Glomerular visceral epithelial cell (primary cell): ENCODE measurements around the gene ZBED6.
"Not testable (repeated sequence)": the region's sequence is repeated elsewhere in the genome, so short reads cannot be mapped to it uniquely, and the experiment has no call there.

ENCODE experiments used
- DNase-seq: peaks from one replicate; pipeline ENCODE4 v3.0.0-alpha.2; 2016; ENCODE audit errors: extremely low spot score

Gene ZBED6, protein sequence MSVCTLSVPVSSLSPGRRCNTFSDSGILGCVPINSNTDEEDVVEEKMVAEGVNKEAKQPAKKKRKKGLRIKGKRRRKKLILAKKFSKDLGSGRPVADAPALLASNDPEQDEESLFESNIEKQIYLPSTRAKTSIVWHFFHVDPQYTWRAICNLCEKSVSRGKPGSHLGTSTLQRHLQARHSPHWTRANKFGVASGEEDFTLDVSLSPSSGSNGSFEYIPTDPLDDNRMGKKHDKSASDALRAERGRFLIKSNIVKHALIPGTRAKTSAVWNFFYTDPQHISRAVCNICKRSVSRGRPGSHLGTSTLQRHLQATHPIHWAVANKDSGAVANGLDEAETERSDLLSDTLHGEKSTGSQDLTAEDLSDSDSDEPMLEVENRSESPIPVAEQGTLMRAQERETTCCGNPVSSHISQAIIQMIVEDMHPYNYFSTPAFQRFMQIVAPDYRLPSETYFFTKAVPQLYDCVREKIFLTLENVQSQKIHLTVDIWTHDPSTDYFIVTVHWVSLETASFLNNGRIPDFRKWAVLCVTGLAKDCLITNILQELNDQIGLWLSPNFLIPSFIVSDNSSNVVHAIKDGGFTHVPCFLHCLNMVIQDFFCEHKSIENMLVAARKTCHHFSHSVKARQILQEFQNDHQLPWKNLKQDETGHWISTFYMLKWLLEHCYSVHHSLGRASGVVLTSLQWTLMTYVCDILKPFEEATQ (N-terminal part only)

DNA sequence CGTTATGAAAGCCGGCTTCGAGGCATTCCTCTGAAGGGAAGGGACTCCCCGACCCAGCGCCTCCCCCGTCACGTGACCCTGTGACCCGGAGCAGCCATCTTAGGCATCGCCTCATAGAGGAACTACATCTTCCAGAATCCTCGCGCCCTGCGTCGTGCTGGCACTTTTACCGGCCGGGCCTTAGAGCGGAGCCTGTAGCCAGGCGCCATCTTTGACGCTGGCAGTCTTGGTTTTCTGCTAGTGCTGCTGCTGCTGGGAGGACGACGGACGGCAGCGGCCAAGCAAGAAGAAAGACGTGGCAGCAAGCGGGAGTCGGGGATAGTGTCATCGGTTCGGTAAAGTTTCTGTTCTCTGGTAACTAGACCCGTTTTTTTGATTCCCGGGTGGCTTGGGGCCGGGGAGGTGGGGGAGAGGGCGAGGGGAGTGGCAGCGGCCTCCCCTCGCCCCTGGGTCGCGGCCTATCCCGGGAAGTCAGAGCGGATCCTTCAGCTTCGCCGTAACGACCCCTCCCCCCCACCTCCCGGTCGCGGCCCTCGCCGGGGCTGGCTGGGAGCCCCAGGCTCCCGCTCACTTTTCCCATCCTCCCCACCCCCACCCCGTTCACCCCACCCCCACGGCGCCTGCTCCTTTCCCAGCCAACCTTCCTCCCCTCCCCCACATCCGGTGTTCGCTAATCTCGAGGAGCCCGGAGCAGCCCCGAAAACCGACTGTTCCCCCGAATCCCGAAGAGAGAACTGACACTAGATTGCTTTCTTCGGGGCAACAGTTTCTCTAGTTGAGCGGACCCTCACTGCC is at the start of gene ZBED6, which contains the start of gene ZC3H11A:
ZBED6 (plus strand) TSS at position 183 of the 795 bp plus-strand sequence. CDS start 1,900 bp downstream, outside the sequence.
ZC3H11A (plus strand) TSS at position 183 of the 795 bp plus-strand sequence. CDS start 21,448 bp downstream, outside the sequence.
- DNase-seq, result peak; percentile 98

DNA sequence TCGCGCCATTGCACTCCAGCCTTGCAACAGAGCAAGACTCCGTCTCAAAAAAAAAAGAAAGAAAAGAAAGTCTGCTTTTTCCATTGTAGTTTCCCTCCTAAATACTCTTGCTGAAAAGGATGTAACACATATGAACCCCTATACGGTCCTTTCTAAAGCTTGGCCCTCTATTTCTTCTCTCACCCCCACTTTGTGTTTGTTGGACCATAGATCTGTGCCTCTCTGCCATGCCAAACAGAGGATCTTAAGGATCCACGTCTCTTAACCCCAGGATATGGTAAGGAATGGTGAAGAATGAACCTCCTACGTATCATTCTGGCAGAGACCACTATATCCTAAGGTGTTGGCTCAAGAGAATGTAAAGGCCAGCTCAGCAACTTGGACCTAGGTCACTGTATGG is 49.1 kb upstream of the ZBED6 start:
- no peak for DNase-seq

DNA sequence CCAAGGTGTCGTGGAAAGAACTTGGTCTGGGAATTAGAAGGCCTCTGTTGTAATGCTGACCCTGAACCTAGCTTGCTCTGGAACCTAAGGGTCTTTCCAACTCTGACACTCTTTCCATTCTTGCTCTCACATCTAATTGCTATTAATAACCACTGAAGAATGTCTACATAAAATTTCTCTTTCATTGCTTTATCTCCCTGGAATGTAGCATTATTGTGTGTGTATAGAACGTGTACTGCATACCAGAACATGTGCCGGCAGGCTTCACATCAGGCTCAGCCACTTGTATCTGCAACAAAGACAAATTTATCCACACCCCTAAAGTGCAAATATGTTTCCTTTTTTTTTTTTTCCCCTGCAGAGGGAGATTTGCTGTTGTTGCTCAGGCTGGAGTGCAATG is 44.4 kb upstream of the ZBED6 start:
- peak; percentile 11 for DNase-seq

DNA sequence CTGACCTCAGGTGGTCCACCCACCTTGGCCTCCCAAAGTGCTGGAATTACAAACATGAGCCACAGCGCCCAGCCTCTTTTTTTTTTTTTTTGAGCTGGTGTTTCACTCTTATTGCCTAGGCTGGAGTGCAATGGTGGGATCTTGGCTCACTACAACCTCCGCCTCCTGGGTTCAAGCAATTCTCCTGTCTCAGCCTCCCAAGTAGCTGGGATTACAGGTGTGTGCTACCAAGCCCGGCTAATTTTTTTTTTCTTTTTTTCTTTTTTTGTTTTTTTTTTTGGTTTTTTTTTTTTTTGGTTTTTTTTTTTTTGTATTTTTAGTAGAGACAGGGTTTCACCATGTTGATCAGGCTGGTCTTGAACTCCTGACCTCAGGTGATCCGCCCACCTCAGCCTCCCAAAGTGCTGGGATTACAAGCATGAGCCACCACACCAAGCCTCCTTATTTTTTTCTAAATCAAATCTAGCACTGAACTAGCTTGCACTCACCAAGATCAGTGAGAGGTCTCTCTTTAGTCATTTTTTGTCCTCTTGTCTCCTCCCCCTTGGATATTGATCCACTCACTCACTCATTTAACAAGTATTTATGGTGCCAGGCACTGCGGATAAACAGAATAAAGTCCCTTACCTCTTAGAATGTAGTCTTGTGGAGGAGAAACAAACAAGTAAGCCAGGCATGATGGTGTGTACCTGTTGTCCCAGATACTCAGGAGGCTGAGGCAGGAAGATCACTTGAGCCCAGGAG is 43.6 kb upstream of the ZBED6 start:
- DNase-seq, result not testable (repeated sequence)

DNA sequence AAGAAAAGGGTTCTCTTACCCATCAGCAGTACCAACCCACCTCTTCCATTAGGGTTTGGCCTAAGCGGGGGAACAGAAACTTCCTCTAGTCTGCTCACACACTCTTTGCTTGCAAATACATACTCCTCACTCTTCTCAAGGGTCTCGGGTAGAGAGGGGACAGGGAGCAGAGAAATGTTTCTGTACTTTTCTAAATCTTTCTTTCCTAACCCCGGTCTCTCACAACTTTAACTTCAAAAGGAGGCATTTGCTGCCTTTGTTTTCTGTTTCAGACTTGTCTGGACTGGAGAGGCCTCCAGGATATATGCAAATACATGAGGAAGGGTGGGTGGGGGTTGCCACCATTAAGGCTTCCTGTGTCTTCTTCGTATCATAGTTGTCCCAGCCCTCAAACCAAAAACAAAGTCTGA is 41.0 kb upstream of the ZBED6 start:
- no peak for DNase-seq

DNA sequence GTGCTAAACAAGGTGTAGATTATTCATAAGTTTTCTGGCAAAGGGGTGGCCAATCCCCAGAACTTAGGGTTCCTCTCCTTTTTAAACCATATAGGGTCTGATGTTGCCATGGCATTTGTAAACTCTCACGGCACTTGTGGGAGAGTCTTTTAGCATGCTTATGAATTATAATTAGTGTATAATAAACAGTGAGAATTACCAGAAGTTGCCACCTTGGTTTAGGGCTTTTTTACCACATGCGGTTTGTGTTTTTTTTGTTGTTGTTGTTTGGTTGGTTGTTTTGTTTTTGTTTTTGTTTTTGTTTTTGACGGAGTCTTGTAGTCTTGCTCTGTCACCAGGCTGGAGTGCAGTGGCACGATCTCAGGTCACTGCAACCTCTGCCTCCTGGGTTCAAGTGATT is 39.4 kb upstream of the ZBED6 start:
- no peak for DNase-seq

DNA sequence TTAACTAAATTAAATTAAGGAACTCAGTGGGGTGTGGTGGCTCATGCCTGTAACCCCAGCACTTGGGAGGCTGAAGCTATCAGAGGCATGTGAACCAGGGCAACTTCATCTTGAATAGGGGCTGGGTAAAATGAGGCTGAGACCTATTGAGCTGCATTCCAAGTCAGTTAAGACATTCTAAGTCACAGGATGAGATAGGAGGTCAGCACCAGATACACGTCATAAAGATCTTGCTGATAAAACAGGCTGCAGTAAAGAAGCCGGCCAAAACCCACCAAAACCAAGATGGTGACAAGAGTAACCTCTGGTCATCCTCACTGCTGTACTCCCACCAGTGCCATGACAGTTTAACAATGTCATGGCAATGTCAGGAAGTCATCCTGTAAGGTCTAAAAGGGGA is 36.7 kb upstream of the ZBED6 start:
- not testable (repeated sequence) for DNase-seq

DNA sequence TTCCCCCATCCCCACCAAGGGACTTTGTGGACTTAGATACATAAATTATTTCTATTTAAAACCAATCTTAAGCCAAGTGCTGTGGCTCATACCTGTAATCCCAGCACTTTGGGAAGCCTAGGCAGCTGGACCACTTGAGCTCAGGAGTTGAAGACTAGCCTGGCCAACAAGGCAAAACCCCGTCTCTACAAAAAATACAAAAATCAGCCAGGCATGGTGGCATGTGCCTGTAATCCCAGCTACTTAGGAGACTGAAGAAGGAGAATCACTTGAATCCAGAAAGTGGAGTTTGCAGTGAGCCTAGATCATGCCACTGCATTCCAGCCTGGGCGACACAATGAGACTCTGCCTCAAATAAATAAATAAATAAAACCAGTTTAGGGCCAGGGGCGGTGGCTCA is 34.9 kb upstream of the ZBED6 start:
- no peak for DNase-seq

DNA sequence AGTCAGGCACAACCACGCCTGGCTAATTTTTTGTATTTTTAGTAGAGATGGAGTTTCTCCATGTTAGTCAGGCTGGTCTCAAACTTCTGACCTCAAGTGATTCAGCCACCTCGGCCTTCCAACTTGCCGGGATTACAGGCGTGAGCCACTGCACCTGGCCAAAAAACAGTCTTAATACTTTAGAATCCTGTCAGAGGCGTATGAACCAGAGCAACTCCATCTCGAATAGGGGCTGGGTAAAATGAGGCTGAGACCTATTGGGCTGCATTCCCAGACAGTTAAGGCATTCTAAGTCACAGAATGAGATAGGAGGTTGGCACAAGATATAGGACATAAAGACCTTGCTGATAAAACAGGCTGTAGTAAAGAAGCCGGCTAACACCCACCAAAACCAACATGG is 33.5 kb upstream of the ZBED6 start:
- DNase-seq, result not testable (repeated sequence)

DNA sequence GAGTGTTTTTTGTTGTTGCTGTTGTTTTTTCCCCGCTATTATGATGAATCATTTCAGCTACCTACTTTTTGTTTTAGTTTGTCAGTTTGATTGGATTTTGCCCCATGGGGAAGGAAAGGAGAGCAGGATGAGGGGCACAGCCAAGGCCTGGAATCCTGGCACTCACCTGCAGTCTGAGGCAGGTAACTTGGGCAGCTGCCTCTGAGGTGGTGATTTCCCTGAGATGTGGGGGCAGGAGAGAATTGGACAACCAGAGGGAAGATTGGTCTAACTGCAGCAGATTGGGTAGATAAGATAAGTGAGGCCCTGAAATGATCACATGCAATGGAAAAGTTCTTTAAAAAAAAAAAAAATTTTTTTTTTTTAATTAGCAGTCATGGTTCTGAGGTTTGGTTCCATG is 31.9 kb upstream of the ZBED6 start:
- no peak for DNase-seq

DNA sequence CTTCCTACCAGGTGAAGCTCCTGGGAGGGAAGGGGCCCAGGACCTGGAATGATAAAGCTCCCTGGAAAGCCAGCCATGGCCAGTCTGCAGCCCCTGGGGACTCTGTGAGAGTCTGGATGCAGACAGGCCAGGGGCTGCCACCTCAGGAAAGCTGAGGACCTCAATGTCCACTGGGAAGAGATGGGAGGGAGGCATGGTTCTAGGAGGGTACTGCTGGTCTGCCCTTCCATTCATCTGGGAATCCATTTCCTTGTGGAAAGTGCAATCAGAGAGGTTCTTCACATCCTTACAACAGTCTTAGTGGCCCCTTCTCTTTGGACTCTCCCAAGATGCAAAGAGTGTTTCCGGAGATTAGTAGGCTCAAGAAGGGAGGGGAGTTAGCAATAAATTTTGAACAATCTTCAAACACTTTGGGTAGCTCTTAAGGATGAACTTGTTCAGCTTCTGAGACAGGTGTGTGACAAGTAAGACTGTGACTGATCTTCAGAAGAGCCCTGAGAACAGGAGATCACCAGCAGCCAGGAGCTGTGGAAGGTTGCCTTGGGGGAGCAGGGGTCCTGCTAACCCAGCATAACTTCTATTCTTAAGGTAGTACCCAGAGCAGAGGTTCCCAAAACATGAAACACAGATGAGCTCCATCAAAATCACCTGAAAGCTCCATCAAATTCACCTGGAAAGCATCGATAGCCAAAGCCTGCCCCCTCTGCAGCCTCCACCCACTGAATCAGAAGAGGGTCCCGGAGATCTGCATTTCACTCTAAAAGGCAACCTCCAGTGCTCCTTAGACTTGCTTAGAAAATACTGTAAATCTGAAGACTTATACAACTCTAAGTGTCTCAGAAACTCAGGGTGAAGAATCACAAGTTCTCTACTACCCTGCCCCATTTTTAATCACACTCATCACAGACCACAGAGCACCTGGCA is 31.1 kb upstream of the ZBED6 start:
- DNase-seq, result no peak

DNA sequence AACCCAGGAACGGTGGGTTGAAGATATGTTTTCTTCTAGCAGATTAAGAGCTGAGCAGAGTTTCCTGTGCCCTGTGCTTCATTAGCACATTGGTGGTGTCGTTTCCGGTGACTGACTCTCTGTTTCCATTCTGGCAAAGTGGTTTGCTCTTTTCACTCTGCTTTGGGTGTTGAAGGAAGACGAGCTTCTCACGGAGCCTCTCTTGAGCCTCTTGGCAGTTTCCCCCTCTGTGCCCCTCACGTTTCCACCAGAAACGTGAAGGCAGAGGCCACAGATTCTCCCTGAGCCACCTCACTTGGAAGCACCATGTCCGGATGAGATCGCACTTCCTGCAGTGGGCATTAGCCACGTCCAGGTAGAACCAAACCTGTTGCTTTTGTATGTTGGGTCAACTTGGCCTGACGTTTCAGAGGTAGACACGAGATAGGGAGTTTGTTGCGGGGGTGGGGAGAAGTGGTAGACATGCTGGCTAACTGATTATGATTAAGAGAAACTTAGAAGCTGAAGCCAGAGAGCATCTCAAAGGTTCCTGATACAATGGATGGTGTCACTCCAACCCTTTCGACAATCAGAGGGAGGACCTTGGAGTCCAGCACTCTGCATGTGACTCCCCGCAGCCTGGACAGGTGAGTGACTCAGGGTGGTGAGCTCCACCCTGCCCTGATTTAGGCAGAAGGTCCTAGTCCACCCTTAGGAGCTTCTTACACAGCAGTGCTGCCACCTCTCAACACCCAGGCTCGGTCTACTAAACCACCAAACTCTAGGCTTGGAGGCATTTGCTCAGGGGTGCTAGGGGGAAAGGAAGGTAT is 30.2 kb upstream of the ZBED6 start, which contains the start of gene LAX1:
LAX1 (plus strand) TSS at position 155 of the 809 bp plus-strand sequence; CDS start at position 538, 383 bp downstream.
- no peak for DNase-seq

DNA sequence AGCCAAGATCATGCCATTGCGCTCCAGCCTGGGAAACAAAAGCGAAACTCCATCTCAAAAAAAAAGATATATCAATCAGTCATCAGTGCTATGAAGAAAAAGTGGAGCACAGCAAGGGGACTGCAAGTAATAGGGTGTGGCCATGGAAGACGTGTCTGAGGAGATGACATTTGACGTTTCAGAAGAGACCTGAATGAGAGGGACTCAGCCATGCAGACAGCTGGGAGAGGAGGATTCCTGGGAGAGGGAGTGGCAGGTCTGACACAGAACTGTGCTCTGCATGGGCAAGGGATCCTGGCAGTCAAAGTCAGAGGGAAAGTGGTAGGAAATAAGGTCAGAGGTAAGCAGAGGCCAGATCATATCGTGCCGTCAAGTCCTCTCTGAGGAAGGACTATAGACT is 27.2 kb upstream of the ZBED6 start:
- DNase-seq, result no peak

DNA sequence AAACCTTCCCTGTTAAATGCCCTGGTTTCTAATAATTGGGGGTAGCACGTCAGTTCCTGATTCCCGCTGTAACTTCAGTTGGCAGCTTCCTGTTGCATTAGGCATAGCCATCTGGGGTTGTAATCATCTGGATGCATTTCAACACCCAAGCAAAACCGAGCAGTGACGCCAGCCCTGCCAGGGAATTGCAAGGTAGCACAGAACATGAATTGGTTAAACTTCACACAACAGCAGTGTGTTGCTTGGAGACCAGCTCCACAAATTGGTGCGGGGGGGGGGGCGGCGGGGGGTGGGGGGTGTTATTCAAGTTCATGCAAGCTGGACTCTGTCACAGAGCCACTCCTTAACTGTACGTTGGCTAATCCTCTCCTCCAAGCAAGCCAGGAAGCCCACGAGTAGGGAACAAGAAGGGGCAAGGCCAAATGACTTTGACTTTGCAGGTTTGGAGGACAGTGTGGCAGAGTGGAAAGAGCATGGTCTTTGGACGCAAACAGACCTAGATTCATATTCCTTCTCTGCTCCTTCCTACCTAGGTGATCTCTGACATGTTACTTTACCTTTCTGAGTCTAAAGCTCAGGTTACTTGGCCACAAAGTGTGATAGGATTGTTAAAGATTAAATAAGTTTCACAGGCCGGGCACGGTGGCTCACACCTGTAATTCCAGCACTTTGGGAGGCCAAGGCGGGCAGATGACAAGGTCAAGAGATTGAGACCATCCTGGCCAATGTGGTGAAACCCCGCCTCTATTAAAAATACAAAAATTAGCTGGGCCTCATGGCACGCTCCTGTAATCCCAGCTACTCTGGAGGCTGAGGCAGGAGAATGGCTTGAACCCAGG is 25.7 kb upstream of the ZBED6 start:
- DNase-seq, result peak; percentile 82

DNA sequence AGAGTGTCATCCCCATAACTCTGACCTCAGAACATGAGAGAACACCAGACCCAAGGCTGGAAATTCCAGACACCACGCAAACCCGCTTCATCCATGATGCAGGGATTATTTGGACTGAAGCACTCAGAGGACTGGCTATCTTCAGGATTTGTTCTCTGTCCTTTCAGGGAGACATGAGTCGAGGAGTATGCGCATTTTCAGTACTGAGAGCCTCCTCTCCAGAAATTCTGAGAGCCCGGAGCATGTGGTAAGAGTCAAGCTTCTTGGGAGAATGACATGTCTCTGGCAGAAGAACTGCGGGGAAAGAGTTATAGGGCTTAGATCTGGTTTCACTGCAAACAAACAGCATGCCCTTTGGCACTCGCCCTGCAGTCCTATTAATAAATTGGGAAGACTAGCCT is 23.5 kb upstream of the ZBED6 start:
- DNase-seq, result no peak

DNA sequence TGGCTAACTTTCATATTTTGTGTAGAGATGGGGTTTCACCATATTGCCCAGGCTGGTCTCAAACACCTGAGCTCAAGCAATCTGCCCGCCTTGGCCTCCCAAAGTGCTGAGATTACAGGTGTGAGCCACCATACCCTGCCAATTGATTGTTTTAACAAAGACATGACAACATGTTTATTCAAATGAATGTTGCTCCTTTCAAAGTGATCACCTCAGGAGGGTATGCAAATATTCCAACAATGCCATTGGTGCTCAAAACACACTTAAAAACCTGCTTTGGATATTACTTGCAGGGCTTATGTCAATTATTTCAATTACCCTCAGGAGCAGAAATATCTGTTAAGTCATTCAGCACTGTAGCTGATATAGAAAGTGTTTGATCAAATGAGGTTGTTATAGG is 22.6 kb upstream of the ZBED6 start:
- no peak for DNase-seq

DNA sequence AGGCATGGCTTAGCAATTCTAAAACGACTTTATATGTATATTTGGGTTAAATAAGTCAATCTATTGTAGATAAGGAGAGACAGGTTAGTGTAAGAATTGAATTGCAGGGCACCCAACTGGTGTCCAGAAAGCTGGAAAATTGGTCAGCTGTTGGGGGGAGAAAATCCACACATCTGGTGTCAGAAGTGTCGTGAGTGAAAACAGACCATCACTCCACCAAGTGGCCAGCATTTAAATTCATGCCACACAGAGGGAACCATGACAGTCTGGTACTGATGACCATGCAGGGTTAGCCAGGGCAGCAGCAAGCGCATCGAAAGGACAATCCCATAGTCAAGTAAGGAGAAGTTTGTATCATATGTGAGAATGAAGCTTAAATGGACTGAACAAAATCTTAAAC is 18.8 kb upstream of the ZBED6 start:
- DNase-seq, result no peak

DNA sequence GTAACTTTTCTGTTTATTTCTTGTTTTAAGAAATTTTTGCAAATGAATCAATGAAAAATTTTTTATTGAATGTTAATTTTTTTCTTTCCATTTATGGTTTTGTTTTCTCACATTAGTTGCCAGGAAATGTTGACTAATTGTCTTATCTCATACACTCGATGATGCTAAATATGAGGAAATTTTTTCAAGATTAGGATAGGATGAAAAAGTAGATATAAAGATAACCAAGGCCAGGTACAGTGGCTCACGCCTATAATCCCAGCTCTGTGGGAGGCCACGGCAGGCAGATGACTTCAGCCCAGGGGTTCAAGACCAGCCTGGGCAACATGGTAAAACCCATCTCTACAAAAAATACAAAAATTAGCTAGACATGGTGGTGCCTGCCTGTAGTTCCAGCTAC is 17.8 kb upstream of the ZBED6 start:
- no peak for DNase-seq

DNA sequence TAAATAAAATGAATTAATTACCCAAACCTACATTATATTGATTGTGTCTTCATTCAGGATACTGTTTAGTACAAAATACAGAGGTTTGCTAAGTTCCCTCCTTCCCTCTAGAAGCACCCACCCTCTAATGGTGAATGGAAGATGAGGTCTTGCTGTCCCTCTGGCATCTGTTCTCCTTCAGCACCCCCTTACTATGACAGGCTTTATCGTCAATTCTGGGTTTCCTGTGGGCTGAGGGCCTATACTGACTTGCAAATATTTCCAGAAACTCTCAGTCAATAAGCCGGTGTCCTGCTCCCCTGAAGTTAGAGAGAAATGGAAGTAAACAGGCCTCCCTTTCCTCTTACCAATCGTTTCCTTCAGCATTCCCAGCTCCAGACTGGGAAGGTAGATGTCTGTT is 17.3 kb upstream of the ZBED6 start:
- no peak for DNase-seq
